Natural killer cell (primary cell): ENCODE measurements around the gene KLHL11. TPM values are rescaled to one million over a fixed set of nuclear protein-coding genes. Genes with fewer than 3 reads are reported as not detected.

Experiments used
- ATAC-seq, 3 donors: fragments of 150-1000 bp in 2 of 3; fragments of 200-7000 bp in 1 of 3; cut with Tn5 transposase; 1 replicate in 1 of 3; 2 replicates in 2 of 3; pipeline ENCODE4 v1.10.0; 2021; ENCODE audit warnings: mild to moderate bottlenecking in 2 of 3, moderate library complexity in 2 of 3
- DNase-seq, 2 donors: peaks; one replicate each; pipeline versions ENCODE4 v3.0.0 to v3.0.0-alpha.2; 2013 to 2021; ENCODE audit warnings: mixed read lengths in 1 of 2
- H3K27ac ChIP-seq: one replicate; pipeline ENCODE4 v1.5.1; 2013; ENCODE audit warnings: mild to moderate bottlenecking, low read length
- H3K27me3 ChIP-seq: one replicate; pipeline ENCODE4 v1.6.1; 2013; ENCODE audit warnings: low read length; ENCODE audit not compliant: control insufficient read depth, insufficient read depth
- H3K36me3 ChIP-seq: one replicate; pipeline ENCODE4 v1.6.1; 2013; ENCODE audit warnings: low read length; ENCODE audit not compliant: control insufficient read depth, insufficient read depth
- H3K4me1 ChIP-seq: one replicate; pipeline ENCODE4 v1.6.1; 2013; ENCODE audit warnings: low read length; ENCODE audit not compliant: control insufficient read depth, insufficient read depth
- H3K4me3 ChIP-seq: one replicate; pipeline ENCODE4 v1.5.1; 2013; ENCODE audit warnings: low read length
- H3K9me3 ChIP-seq: one replicate; pipeline ENCODE4 v1.6.1; 2013; ENCODE audit warnings: low read length; ENCODE audit not compliant: control insufficient read depth, insufficient read depth
- H3K27ac Mint-ChIP-seq, 2 donors: one replicate each; pipeline ENCODE4 v1.8.0; 2022; ENCODE audit warnings: mild to moderate bottlenecking in 2 of 2, mixed read lengths in 2 of 2, moderate library complexity in 1 of 2
- H3K27me3 Mint-ChIP-seq, 2 donors: one replicate each; pipeline ENCODE4 v1.8.0; 2022; ENCODE audit warnings: low read depth in 2 of 2, mixed read lengths in 2 of 2
- H3K36me3 Mint-ChIP-seq: one replicate; pipeline ENCODE4 v1.8.0; 2022; ENCODE audit warnings: mixed read lengths
- H3K4me1 Mint-ChIP-seq, 2 donors: one replicate each; pipeline ENCODE4 v1.8.0; 2022; ENCODE audit warnings: mixed read lengths in 2 of 2
- H3K4me3 Mint-ChIP-seq: one replicate; pipeline ENCODE4 v1.8.0; 2022; ENCODE audit warnings: mild to moderate bottlenecking, moderate library complexity, mixed read lengths
- H3K9me3 Mint-ChIP-seq, 2 donors: one replicate each; pipeline ENCODE4 v1.8.0; 2022; ENCODE audit warnings: mixed read lengths in 2 of 2
- WGBS: methylation state at CpG from one replicate; pipeline ENCODE4 v1.1.7; 2013; ENCODE audit warnings: missing lambda C conversion rate; ENCODE audit not compliant: insufficient coverage; 5-methylcytosine and 5-hydroxymethylcytosine counted together
- intact Hi-C: fragments of 100-400 bp; cut with micrococcal nuclease; formaldehyde crosslinking; loops from one replicate; pipeline ENCODE4 v1.14.2; 2022
- total RNA-seq, 4 donors: library from RNA; stranded (reverse); fragments of 120-200 nt in 1 of 4; gene quantifications; one replicate each; pipeline versions ENCODE4 v1.2.3 to v1.2.4, GENCODE V29; 2013 to 2022
- TF ChIP-seq, protein P1 (sequence below): fragments of 200-600 bp; IDR thresholded peaks from one replicate; pipeline ENCODE4 v1.8.0; 2022; ENCODE audit warnings: antibody characterized with exemption

The KLHL11 gene
- total RNA-seq, 3 donors from 2014 or later (not counting 1 experiment from before 2014, with no cell fraction given): 19.4 to 29.0 (median 28.2) TPM

DNA sequence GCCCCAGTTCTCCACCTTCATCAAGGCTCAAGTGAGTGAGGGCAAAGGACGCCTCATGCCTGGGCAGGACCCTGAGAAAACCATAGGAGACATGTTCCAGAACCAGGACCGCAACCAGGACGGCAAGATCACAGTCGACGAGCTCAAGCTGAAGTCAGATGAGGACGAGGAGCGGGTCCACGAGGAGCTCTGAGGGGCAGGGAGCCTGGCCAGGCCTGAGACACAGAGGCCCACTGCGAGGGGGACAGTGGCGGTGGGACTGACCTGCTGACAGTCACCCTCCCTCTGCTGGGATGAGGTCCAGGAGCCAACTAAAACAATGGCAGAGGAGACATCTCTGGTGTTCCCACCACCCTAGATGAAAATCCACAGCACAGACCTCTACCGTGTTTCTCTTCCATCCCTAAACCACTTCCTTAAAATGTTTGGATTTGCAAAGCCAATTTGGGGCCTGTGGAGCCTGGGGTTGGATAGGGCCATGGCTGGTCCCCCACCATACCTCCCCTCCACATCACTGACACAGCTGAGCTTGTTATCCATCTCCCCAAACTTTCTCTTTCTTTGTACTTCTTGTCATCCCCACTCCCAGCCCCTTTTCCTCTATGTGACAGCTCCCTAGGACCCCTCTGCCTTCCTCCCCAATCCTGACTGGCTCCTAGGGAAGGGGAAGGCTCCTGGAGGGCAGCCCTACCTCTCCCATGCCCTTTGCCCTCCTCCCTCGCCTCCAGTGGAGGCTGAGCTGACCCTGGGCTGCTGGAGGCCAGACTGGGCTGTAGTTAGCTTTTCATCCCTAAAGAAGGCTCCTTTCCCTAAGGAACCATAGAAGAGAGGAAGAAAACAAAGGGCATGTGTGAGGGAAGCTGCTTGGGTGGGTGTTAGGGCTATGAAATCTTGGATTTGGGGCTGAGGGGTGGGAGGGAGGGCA, 42.7 kb downstream of the KLHL11 start:
- H3K4me1 ChIP-seq: no peaks in the 10 kb centered on the region
- TF ChIP-seq, protein P1, sequence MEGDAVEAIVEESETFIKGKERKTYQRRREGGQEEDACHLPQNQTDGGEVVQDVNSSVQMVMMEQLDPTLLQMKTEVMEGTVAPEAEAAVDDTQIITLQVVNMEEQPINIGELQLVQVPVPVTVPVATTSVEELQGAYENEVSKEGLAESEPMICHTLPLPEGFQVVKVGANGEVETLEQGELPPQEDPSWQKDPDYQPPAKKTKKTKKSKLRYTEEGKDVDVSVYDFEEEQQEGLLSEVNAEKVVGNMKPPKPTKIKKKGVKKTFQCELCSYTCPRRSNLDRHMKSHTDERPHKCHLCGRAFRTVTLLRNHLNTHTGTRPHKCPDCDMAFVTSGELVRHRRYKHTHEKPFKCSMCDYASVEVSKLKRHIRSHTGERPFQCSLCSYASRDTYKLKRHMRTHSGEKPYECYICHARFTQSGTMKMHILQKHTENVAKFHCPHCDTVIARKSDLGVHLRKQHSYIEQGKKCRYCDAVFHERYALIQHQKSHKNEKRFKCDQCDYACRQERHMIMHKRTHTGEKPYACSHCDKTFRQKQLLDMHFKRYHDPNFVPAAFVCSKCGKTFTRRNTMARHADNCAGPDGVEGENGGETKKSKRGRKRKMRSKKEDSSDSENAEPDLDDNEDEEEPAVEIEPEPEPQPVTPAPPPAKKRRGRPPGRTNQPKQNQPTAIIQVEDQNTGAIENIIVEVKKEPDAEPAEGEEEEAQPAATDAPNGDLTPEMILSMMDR: no peak
- H3K4me3 Mint-ChIP-seq: no peak overlapping the region
- ATAC-seq (no peak), DNase-seq (no peak)
- no peaks in the 10 kb centered on the region for H3K27me3 Mint-ChIP-seq
- no peaks in the 10 kb centered on the region for H3K9me3 ChIP-seq
- no peaks in the 10 kb centered on the region for H3K9me3 Mint-ChIP-seq
- no peak overlapping the region for H3K27ac Mint-ChIP-seq
- H3K36me3 Mint-ChIP-seq: no peaks in the 10 kb centered on the region
- no peak overlapping the region for H3K27ac ChIP-seq
- intact Hi-C loops: no loop called here
- H3K27me3 ChIP-seq: no peaks in the 10 kb centered on the region
- WGBS: 90% methylated on average over 12 of the region's 12 CpGs
- H3K36me3 ChIP-seq: no peaks in the 10 kb centered on the region
- no peaks in the 10 kb centered on the region for H3K4me1 Mint-ChIP-seq
- H3K4me3 ChIP-seq: no peak overlapping the region

DNA sequence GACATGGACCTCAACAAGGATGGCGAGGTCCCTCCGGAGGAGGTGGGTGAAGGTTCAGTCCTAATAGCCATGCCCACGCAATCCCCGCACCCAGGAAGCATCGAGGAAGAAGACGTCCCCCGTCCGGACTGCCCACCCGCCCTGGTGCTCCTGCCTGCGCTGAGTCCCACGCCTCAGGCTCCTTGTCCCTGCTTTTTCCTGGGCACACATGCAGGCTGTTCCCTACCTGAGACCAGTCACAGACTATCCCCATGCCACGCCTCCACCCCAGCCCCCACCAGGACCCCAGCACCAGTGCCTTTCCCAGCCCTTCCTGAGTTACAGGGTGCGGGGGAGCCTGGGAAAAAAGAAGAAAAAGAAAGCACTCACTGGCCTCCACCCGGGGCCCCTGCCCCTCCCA, 43.4 kb downstream of the KLHL11 start:
- Mint-ChIP-seq H3K36me3 (no peaks in the 10 kb centered on the region), H3K4me3 (no peak overlapping the region), H3K9me3 (no peaks in the 10 kb centered on the region), H3K27me3 (no peaks in the 10 kb centered on the region), H3K27ac (no peak overlapping the region), H3K4me1 (no peaks in the 10 kb centered on the region)
- no peak overlapping the region for H3K4me3 ChIP-seq
- no peaks in the 10 kb centered on the region for H3K9me3 ChIP-seq
- H3K4me1 ChIP-seq: no peaks in the 10 kb centered on the region
- DNase-seq (no peak), ATAC-seq (no peak)
- whole genome bisulfite sequencing: 89% methylated on average over 14 of the region's 14 CpGs
- no peak overlapping the region for H3K27ac ChIP-seq
- H3K27me3 ChIP-seq: no peaks in the 10 kb centered on the region
- no peaks in the 10 kb centered on the region for H3K36me3 ChIP-seq
- intact Hi-C loops: no loop called here
- TF ChIP-seq, protein P1: no peak

DNA sequence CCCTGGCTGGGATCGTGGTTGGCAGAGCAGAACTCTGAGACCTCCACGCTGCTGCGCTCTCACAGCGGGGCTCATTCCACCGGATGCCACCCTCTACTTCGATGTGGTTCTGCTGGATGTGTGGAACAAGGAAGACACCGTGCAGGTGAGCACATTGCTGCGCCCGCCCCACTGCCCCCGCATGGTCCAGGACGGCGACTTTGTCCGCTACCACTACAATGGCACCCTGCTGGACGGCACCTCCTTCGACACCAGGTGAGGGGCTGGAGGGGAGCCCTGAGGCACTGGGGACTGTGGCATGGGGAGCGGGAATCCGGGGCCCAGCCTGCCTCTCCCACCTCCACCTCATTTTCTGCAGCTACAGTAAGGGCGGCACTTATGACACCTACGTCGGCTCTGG, 47.2 kb downstream of the KLHL11 start:
- WGBS: 94% methylated on average over 18 of the region's 20 CpGs
- Histone ChIP-seq H3K36me3 (no peaks in the 10 kb centered on the region), H3K27me3 (no peaks in the 10 kb centered on the region), H3K4me1 (peaks cover 1% of the 10 kb centered on the region), H3K4me3 (no peak overlapping the region), H3K27ac (no peak overlapping the region), H3K9me3 (no peaks in the 10 kb centered on the region)
- Mint-ChIP-seq H3K9me3 (no peaks in the 10 kb centered on the region), H3K4me3 (no peak overlapping the region), H3K4me1 (peaks cover 0 to 6% of the 10 kb centered on the region in 2 donors), H3K27me3 (no peaks in the 10 kb centered on the region), H3K27ac (no peak overlapping the region), H3K36me3 (no peaks in the 10 kb centered on the region)
- intact Hi-C loops: no loop called here
- DNase-seq (no peak), ATAC-seq (no peak)
- TF ChIP-seq, protein P1: no peak
